ENCODE results near the gene NDUFS2. TPM values are rescaled to one million over a fixed set of nuclear protein-coding genes. Genes with fewer than 3 reads are reported as not detected.
"Not testable (repeated sequence)": the region's sequence is repeated elsewhere in the genome, so short reads cannot be mapped to it uniquely, and the experiment has no call there.

NDUFS2 gene
- total and polyA plus RNA-seq, 9 donors = 76.2 to 140 (median 105) TPM

GRCh38 chr1:161238039-161238473 is 35.9 kb downstream of the NDUFS2 start, which contains the start of gene NR1I3:
Gene NR1I3 (minus strand): TSS chr1:161238203. CDS start chr1:161236565, 1,638 bp downstream.
- H3K27me3 ChIP-seq = no peaks in the 10 kb centered on the region
- WGBS, 3 donors = 57 to 63% (median 60%) methylated on average over 4 of the region's 4 CpGs
- DNase-seq = no peak
- H3K4me3 ChIP-seq = no peak within 1 kb of the TSS
- intact Hi-C loops (cut with DNase I) = no loop called here
- no peak within 1 kb of the TSS for H3K27ac ChIP-seq
- no peaks in the 10 kb centered on the region for H3K4me1 ChIP-seq (ENCODE audit: insufficient read depth)
- TF ChIP-seq EP300 (IDR thresholded peaks at IDR 0.05) (no peak), POLR2A (IDR thresholded peaks at IDR 0.05) (no peak)
- TF ChIP-seq, protein P1, sequence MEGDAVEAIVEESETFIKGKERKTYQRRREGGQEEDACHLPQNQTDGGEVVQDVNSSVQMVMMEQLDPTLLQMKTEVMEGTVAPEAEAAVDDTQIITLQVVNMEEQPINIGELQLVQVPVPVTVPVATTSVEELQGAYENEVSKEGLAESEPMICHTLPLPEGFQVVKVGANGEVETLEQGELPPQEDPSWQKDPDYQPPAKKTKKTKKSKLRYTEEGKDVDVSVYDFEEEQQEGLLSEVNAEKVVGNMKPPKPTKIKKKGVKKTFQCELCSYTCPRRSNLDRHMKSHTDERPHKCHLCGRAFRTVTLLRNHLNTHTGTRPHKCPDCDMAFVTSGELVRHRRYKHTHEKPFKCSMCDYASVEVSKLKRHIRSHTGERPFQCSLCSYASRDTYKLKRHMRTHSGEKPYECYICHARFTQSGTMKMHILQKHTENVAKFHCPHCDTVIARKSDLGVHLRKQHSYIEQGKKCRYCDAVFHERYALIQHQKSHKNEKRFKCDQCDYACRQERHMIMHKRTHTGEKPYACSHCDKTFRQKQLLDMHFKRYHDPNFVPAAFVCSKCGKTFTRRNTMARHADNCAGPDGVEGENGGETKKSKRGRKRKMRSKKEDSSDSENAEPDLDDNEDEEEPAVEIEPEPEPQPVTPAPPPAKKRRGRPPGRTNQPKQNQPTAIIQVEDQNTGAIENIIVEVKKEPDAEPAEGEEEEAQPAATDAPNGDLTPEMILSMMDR (IDR thresholded peaks at IDR 0.05) = no peak
- H3K36me3 ChIP-seq = no peaks in the 10 kb centered on the region
- H3K9me3 ChIP-seq = no peaks in the 10 kb centered on the region

DNA sequence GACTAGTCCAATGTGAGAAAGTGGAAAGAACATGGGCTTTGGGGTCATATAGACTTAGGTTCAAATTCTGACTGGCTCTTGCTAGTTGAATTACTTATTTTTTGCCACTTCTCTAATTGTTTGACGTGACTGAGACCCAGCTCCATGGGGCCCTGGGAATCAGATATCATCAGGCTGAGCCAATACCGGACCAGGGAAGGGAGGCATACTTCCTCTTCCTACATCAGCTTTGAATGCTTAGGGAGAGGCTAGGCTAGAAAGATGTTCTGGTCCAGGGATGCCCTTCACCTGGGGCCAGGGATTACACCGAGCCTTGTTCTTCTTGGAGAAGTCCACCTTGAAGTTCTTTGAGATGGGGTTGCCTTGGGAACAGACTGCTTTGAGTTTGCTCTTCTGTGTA is 39.5 kb downstream of the NDUFS2 start:
- intact Hi-C loops (cut with DNase I) = no loop called here
- no peak overlapping the region for H3K4me3 ChIP-seq
- H3K27ac ChIP-seq = no peak overlapping the region
- no peak for DNase-seq
- no peak for TF ChIP-seq EP300 (IDR thresholded peaks at IDR 0.05)
- H3K9me3 ChIP-seq = no peaks in the 10 kb centered on the region
- H3K36me3 ChIP-seq = no peaks in the 10 kb centered on the region
- WGBS, 3 donors = 66 to 90% (median 85%) methylated on average over 3 of the region's 3 CpGs
- H3K4me1 ChIP-seq (ENCODE audit: insufficient read depth) = no peaks in the 10 kb centered on the region
- no peaks in the 10 kb centered on the region for H3K27me3 ChIP-seq

GRCh38 chr1:161242313-161242712 is 40.1 kb downstream of the NDUFS2 start:
- Histone ChIP-seq H3K4me1 (ENCODE audit: insufficient read depth) (no peaks in the 10 kb centered on the region), H3K27me3 (no peaks in the 10 kb centered on the region), H3K27ac (no peak overlapping the region), H3K4me3 (no peak overlapping the region), H3K36me3 (no peaks in the 10 kb centered on the region), H3K9me3 (no peaks in the 10 kb centered on the region)
- intact Hi-C loops (cut with DNase I) = no loop called here
- WGBS, 3 donors = 72 to 81% (median 79%) methylated on average over 2 of the region's 2 CpGs
- no peak for DNase-seq
- TF ChIP-seq POLR2A (IDR thresholded peaks at IDR 0.05) = no peak
- TF ChIP-seq, protein P1 (IDR thresholded peaks at IDR 0.05) = no peak
- no peak for TF ChIP-seq EP300 (IDR thresholded peaks at IDR 0.05)

GRCh38 chr1:161244888-161245287 is 42.7 kb downstream of the NDUFS2 start:
- Histone ChIP-seq H3K27me3 (no peaks in the 10 kb centered on the region), H3K9me3 (no peaks in the 10 kb centered on the region), H3K27ac (no peak overlapping the region), H3K4me1 (ENCODE audit: insufficient read depth) (no peaks in the 10 kb centered on the region), H3K4me3 (no peak overlapping the region), H3K36me3 (no peaks in the 10 kb centered on the region)
- no peak for DNase-seq
- intact Hi-C loops (cut with DNase I) = no loop called here
- TF ChIP-seq EP300 (IDR thresholded peaks at IDR 0.05) = no peak
- no peak for TF ChIP-seq POLR2A (IDR thresholded peaks at IDR 0.05)
- TF ChIP-seq, protein P1 (IDR thresholded peaks at IDR 0.05) = no peak
- 88 to 93% (median 89%) methylated on average over 4 of the region's 4 CpGs for WGBS, 3 donors

GRCh38 chr1:161250100-161250499 is 47.9 kb downstream of the NDUFS2 start:
- H3K36me3 ChIP-seq; intact Hi-C loops (cut with DNase I): not testable (repeated sequence)
- 66 to 75% (median 71%) methylated on average over 5 of the region's 5 CpGs for WGBS, 3 donors

More at GRCh38 chr1:161250100-161250499, 47.9 kb downstream of the NDUFS2 start:
- not testable (repeated sequence) for H3K27ac ChIP-seq; H3K4me1 ChIP-seq (ENCODE audit: insufficient read depth); H3K9me3 ChIP-seq; H3K4me3 ChIP-seq; H3K27me3 ChIP-seq; DNase-seq
